ENCODE measurements around the gene RAB3D.
A peak's percentile ranks its signal among the peaks of the same experiment; 100 is the strongest.
"Not testable (repeated sequence)": the region's sequence is repeated elsewhere in the genome, so short reads cannot be mapped to it uniquely, and the experiment has no call there.

The RAB3D gene

GRCh38 chr19:11339254-11340098, at the start of gene RAB3D:
RAB3D (minus strand) TSS chr19:11339657; CDS start chr19:11337399, 2,258 bp downstream.
- DNase-seq: peak; percentile 87 to 90

- DNase-seq: no peak
These were observed 47.9 kb upstream of the RAB3D start for GRCh38 chr19:11387162-11388034.

GRCh38 chr19:11384778-11385129, 45.3 kb upstream of the RAB3D start:
- no peak for DNase-seq

GRCh38 chr19:11383706-11384048, 44.2 kb upstream of the RAB3D start:
- DNase-seq: no peak

GRCh38 chr19:11382898-11383705, 43.6 kb upstream of the RAB3D start:
- peak; percentile 69 to 76 for DNase-seq

- peak; percentile 97 to 98 for DNase-seq
These were observed 41.4 kb upstream of the RAB3D start for GRCh38 chr19:11380653-11381537.

GRCh38 chr19:11379857-11380350, 40.4 kb upstream of the RAB3D start:
- DNase-seq: no peak

GRCh38 chr19:11379269-11379845, 39.9 kb upstream of the RAB3D start:
- DNase-seq: not testable (repeated sequence)

GRCh38 chr19:11378319-11379189, 39.1 kb upstream of the RAB3D start:
- DNase-seq: peak; percentile 32 to 44

GRCh38 chr19:11377756-11378155, 38.3 kb upstream of the RAB3D start:
- DNase-seq: no peak

- peak; percentile 35 to 36 for DNase-seq
These were observed 37.8 kb upstream of the RAB3D start for GRCh38 chr19:11377237-11377636.

GRCh38 chr19:11375143-11375948, 35.9 kb upstream of the RAB3D start:
- peak; percentile 73 to 78 for DNase-seq

- DNase-seq: peak; percentile 97 to 98
These were observed 35.1 kb upstream of the RAB3D start, which contains the start of gene SWSAP1 for GRCh38 chr19:11374433-11375142. SWSAP1 (plus strand) TSS chr19:11374666; CDS start chr19:11374681, 15 bp downstream.

- no peak for DNase-seq
These were observed 34.5 kb upstream of the RAB3D start for GRCh38 chr19:11373885-11374432.

GRCh38 chr19:11373166-11373884, 33.9 kb upstream of the RAB3D start:
- no peak for DNase-seq

- no peak for DNase-seq
These were observed 31.3 kb upstream of the RAB3D start for GRCh38 chr19:11370744-11371143.

GRCh38 chr19:11367528-11367927, 28.1 kb upstream of the RAB3D start:
- DNase-seq: no peak
